KMS-11 (cell line): ENCODE data around the gene SYS1.

Experiments
- H2AFZ ChIP-seq: fragments of 200-600 bp; sonication (generic); 2 replicates; pipeline ENCODE4 v1.6.1; 2016; ENCODE audit warnings: antibody characterized with exemption, mixed run types, low read depth
- H3K27ac ChIP-seq: fragments of 200-600 bp; sonication (generic); 2 replicates; pipeline ENCODE4 v1.6.1; 2016; ENCODE audit warnings: mild to moderate bottlenecking, mixed run types
- H3K27me3 ChIP-seq: fragments of 200-600 bp; sonication (generic); 2 replicates; pipeline ENCODE4 v1.6.1; 2017; ENCODE audit warnings: mild to moderate bottlenecking, low read depth, mixed run types, moderate library complexity; ENCODE audit not compliant: insufficient read depth
- H3K36me3 ChIP-seq: fragments of 200-600 bp; sonication (generic); 2 replicates; pipeline ENCODE4 v1.6.1; 2017; ENCODE audit warnings: mild to moderate bottlenecking, mixed run types; ENCODE audit not compliant: insufficient read depth
- H3K4me1 ChIP-seq: fragments of 200-600 bp; sonication (generic); 2 replicates; pipeline ENCODE4 v1.6.1; 2016; ENCODE audit warnings: mild to moderate bottlenecking, low read depth, mixed run types; ENCODE audit not compliant: poor library complexity, severe bottlenecking
- H3K4me2 ChIP-seq: fragments of 200-600 bp; sonication (generic); 2 replicates; pipeline ENCODE4 v1.7.0; 2016; ENCODE audit warnings: mild to moderate bottlenecking, mixed run types
- H3K4me3 ChIP-seq: fragments of 200-600 bp; sonication (generic); IDR thresholded peaks from 2 replicates; pipeline ENCODE4 v1.6.1; 2017; ENCODE audit warnings: low read depth, low read length, mixed read lengths; ENCODE audit not compliant: insufficient read depth
- H3K79me2 ChIP-seq: fragments of 200-600 bp; sonication (generic); 2 replicates; pipeline ENCODE4 v1.6.1; 2016; ENCODE audit warnings: low read depth, mixed run types; ENCODE audit not compliant: insufficient read depth
- H3K9ac ChIP-seq: fragments of 200-600 bp; sonication (generic); 2 replicates; pipeline ENCODE4 v1.6.1; 2016; ENCODE audit warnings: mild to moderate bottlenecking, mixed run types
- H4K20me1 ChIP-seq: fragments of 200-600 bp; sonication (generic); 2 replicates; pipeline ENCODE4 v1.6.1; 2016; ENCODE audit warnings: mild to moderate bottlenecking, mixed run types; ENCODE audit not compliant: insufficient read depth
- CTCF ChIP-seq: fragments of 200-600 bp; sonication (generic); conservative IDR thresholded peaks from 2 replicates; pipeline ENCODE4 v1.6.1; 2017; ENCODE audit warnings: low read depth, mild to moderate bottlenecking, antibody characterized with exemption, low read length, moderate library complexity, mixed read lengths

Gene SYS1

GRCh38 chr20:45320948-45321595 lies 41.9 kb upstream of the SYS1 start:
- Histone ChIP-seq H3K36me3 (no peaks in the 10 kb centered on the region), H3K79me2 (no peaks in the 10 kb centered on the region), H3K4me2 (peak overlapping the region; percentile 34; the same call in 1 of the 2 replicates), H4K20me1 (no peaks in the 10 kb centered on the region), H3K27ac (peak overlapping the region; percentile 14; the same call in 1 of the 2 replicates), H3K4me1 (peaks cover 41% of the 10 kb centered on the region), H2AFZ (no peak overlapping the region), H3K9ac (no peak overlapping the region), H3K27me3 (no peaks in the 10 kb centered on the region), H3K4me3 (no peak overlapping the region)
- TF ChIP-seq CTCF, result no peak

- no peak overlapping the region for H3K4me3 ChIP-seq
- no peak overlapping the region for H3K9ac ChIP-seq
- no peak overlapping the region for H3K27ac ChIP-seq
- no peak overlapping the region for H3K4me2 ChIP-seq
- no peak overlapping the region for H2AFZ ChIP-seq
- H3K27me3 ChIP-seq, result no peaks in the 10 kb centered on the region
- H4K20me1 ChIP-seq, result no peaks in the 10 kb centered on the region
- no peak for TF ChIP-seq CTCF
- H3K36me3 ChIP-seq, result no peaks in the 10 kb centered on the region
- H3K79me2 ChIP-seq, result no peaks in the 10 kb centered on the region
- H3K4me1 ChIP-seq, result peaks cover 41% of the 10 kb centered on the region
Measured at GRCh38 chr20:45322952-45323383, 40.0 kb upstream of the SYS1 start.

GRCh38 chr20:45323731-45324130 lies 39.2 kb upstream of the SYS1 start:
- Histone ChIP-seq H3K4me1 (peaks cover 35% of the 10 kb centered on the region), H3K27me3 (no peaks in the 10 kb centered on the region), H3K4me3 (no peak overlapping the region), H3K79me2 (no peaks in the 10 kb centered on the region), H3K36me3 (no peaks in the 10 kb centered on the region), H2AFZ (no peak overlapping the region), H3K9ac (no peak overlapping the region), H3K4me2 (no peak overlapping the region), H3K27ac (no peak overlapping the region), H4K20me1 (no peaks in the 10 kb centered on the region)
- TF ChIP-seq CTCF, result no peak

GRCh38 chr20:45325371-45325770 lies 37.6 kb upstream of the SYS1 start:
- no peak overlapping the region for H3K9ac ChIP-seq
- no peaks in the 10 kb centered on the region for H3K27me3 ChIP-seq
- no peaks in the 10 kb centered on the region for H3K79me2 ChIP-seq
- H3K4me3 ChIP-seq, result no peak overlapping the region
- no peaks in the 10 kb centered on the region for H4K20me1 ChIP-seq
- H3K36me3 ChIP-seq, result no peaks in the 10 kb centered on the region
- H3K4me1 ChIP-seq, result peaks cover 20% of the 10 kb centered on the region
- H2AFZ ChIP-seq, result no peak overlapping the region
- H3K4me2 ChIP-seq, result no peak overlapping the region
- no peak overlapping the region for H3K27ac ChIP-seq
- no peak for TF ChIP-seq CTCF
